Activated naive CD4-positive, alpha-beta T cell treated with anti-CD3 and anti-CD28 coated beads, Interleukin-2, amount 50 U/mL, for 72 hours (primary cell): ENCODE measurements around the gene ZNF154. TPM values are rescaled to one million over a fixed set of nuclear protein-coding genes. Genes with fewer than 3 reads are reported as not detected.
"Not testable (repeated sequence)": the region's sequence is repeated elsewhere in the genome, so short reads cannot be mapped to it uniquely, and the experiment has no call there.

Source experiments
- ATAC-seq, 2 donors: fragments of 150-1000 bp; cut with Tn5 transposase; 2 replicates each; pipeline ENCODE4 v1.10.0; 2021; ENCODE audit warnings: mild to moderate bottlenecking in 2 of 2, moderate library complexity in 2 of 2
- DNase-seq, 2 donors: peaks; one replicate each; pipeline ENCODE4 v3.0.0; 2021 to 2022; ENCODE audit warnings: low spot score in 2 of 2
- H3K27ac Mint-ChIP-seq, 2 donors: one replicate each; pipeline ENCODE4 v1.8.0; 2022; ENCODE audit warnings: mild to moderate bottlenecking in 2 of 2, mixed read lengths in 2 of 2
- H3K36me3 Mint-ChIP-seq, 2 donors: one replicate each; pipeline ENCODE4 v1.8.0; 2022; ENCODE audit warnings: mixed read lengths in 2 of 2
- H3K9me3 Mint-ChIP-seq, 2 donors: one replicate each; pipeline ENCODE4 v1.8.0; 2022; ENCODE audit warnings: mixed read lengths in 2 of 2
- total RNA-seq, 2 donors: library from RNA; stranded (reverse); gene quantifications; one replicate each; pipeline ENCODE4 v1.2.3, GENCODE V29; 2022

The ZNF154 gene
- total RNA-seq, result 1 to 10 TPM in 1 of 2 donors, under 1 TPM in 1; 0.62 to 2.1 TPM

DNA sequence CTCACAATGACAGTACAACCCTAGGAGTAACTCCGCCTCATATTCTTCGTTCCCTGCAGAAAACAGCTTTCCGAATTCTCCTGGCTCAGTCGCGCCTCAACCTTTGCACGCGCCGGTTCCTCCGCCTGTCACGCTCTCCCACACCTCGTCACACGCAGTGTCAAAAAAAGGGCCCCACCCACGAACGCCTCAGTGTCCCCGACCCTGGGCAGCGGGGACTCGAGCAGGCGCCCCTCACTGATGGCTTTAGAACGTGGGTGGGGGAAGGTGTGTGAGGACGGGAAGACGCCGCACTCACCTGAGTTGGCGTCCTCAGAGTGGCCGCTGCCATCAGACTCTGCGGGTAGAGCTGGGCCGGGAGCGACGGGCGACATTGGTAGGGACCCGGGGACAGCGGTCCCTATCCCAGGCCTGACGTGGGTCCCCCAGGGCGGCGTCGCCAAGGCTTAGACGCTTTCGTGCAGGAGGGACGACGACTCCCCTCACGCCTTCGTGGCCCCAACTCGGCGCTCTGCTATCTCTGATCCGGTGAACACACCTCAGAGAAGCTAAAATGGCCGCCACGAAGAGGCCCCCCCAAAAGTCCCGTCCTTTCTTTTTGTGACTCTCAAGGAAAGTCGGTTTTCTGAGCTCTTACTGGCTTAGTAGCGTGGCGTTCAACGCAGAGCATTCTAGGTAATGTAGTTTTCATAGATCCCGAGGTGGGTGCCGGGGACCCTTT lies at the start of gene ZNF154:
TSS of gene ZNF154 (minus strand) at position 564 of the 721 bp plus-strand sequence. CDS start at position 331, 233 bp downstream.
- DNase-seq (no peak), ATAC-seq (peak; percentile 73 to 79)
- Mint-ChIP-seq H3K27ac (peak within 1 kb of the TSS in 1 of 2 donors; percentile 95), H3K9me3 (peaks cover 46 to 47% of the 10 kb centered on the region in 2 donors), H3K36me3 (peaks cover 79 to 86% of the 10 kb centered on the region in 2 donors)

DNA sequence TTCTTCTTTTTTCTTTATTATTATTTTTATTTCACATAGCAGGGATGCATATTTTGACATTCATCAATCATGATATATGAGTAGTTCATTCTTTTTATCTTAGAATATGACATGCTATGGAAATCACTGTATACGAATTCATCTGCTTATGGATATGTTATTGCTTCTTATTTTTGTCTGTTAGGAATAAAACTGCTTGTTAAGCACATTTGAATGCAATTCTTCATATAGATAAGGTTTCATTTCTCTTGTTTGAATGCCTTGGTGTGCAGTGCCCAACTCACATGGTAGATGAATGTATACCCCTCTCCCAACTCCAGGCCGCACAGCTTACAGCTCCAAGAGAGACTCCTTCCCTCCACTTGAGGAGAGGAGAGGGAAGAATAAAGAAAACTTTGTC lies 48.9 kb upstream of the ZNF154 start:
- no peak for DNase-seq
- ATAC-seq, result no peak
- Mint-ChIP-seq H3K36me3 (peaks cover 86 to 87% of the 10 kb centered on the region in 2 donors), H3K9me3 (peaks cover 33 to 43% of the 10 kb centered on the region in 2 donors), H3K27ac (no peak overlapping the region)

DNA sequence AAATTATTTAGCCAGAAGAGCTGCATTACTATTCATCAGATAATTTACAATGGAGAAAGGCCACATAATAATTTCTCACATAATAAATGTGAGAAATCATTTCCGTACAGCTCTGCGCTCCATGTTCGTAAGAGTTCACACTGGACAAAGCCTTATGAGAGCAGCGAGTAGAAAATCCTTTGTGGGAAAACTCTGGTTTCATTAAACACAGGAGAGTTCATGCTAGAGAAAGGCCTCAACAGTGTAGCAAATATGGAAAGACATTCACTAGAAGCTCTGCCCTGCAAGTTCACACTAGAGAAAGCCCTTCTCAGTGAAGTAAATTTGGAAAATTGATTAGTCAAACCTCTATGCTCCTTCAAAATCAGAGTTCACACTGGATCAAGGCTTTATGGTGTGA lies 46.0 kb upstream of the ZNF154 start:
- ATAC-seq, result no peak
- Mint-ChIP-seq H3K36me3 (peaks cover 97 to 99% of the 10 kb centered on the region in 2 donors), H3K27ac (no peak overlapping the region), H3K9me3 (peaks cover 54 to 61% of the 10 kb centered on the region in 2 donors)
- no peak for DNase-seq

DNA sequence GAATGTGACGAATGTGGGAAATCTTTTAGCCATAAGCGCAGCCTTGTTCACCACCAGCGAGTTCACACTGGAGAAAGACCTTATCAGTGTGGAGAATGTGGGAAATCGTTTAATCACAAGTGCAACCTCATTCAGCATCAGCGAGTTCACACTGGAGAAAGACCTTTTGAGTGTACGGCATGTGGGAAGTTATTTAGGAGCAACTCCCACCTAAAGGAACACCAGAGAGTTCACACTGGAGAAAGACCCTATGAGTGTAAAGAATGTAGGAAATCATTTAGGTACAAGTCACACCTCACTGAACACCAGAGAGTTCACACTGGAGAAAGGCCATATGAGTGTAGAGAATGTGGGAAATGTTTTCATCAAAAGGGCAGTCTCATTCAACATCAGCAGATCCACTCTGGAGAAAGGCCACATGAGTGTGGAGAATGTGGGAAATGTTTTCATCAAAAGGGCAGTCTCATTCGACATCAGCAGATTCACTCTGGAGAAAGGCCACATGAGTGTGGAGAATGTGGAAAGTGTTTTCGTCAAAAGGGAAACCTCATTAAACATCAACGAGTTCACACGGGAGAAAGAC lies 45.2 kb upstream of the ZNF154 start:
- DNase-seq, result no peak
- H3K27ac Mint-ChIP-seq, result no peak overlapping the region
- peaks cover 97 to 99% of the 10 kb centered on the region in 2 donors for H3K36me3 Mint-ChIP-seq
- ATAC-seq, result no peak
- H3K9me3 Mint-ChIP-seq, result peaks cover 54 to 66% of the 10 kb centered on the region in 2 donors

DNA sequence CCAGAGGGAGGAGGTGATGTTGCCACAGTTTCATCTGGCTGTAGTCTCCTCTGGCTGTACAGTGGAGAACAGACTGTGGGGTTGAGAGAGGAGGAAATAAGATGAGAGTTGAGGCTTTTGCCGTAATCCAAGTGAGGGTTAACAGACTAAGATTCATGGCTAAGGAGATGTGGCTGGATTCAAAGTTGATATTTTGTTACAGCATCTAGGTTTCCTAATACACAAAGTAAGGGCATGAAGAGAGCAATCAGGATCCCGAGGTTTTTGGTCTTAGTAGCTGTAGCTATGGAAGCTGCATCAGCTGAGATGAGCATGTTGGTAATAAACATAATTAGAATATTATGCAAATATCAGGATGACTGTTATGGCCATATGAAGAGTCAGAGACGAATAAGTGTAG lies 39.0 kb upstream of the ZNF154 start:
- peaks cover 69 to 73% of the 10 kb centered on the region in 2 donors for H3K36me3 Mint-ChIP-seq
- ATAC-seq (no peak), DNase-seq (no peak)
- peaks cover 39 to 45% of the 10 kb centered on the region in 2 donors for H3K9me3 Mint-ChIP-seq
- H3K27ac Mint-ChIP-seq, result peak overlapping the region; percentile 37 to 96

DNA sequence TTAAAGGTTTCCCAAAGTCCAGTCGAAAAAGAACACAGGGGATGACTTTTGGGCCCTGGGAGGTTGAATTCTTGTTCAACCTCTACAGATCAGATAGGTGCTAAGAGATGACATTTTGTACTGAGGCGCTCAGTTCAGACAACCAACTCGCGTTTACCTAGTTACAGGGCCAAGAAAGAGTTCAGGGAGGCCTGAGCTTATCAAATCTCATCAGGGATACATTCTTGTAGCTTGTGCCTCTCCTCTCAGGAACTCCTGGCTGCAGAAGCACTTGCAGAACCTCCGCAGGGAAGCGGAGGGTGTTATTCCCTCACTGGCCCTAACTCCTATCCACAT lies 38.4 kb upstream of the ZNF154 start:
- Mint-ChIP-seq H3K27ac (peak overlapping the region; percentile 96 to 99), H3K9me3 (peaks cover 33 to 40% of the 10 kb centered on the region in 2 donors), H3K36me3 (peaks cover 63 to 67% of the 10 kb centered on the region in 2 donors)
- ATAC-seq (no peak), DNase-seq (no peak)

DNA sequence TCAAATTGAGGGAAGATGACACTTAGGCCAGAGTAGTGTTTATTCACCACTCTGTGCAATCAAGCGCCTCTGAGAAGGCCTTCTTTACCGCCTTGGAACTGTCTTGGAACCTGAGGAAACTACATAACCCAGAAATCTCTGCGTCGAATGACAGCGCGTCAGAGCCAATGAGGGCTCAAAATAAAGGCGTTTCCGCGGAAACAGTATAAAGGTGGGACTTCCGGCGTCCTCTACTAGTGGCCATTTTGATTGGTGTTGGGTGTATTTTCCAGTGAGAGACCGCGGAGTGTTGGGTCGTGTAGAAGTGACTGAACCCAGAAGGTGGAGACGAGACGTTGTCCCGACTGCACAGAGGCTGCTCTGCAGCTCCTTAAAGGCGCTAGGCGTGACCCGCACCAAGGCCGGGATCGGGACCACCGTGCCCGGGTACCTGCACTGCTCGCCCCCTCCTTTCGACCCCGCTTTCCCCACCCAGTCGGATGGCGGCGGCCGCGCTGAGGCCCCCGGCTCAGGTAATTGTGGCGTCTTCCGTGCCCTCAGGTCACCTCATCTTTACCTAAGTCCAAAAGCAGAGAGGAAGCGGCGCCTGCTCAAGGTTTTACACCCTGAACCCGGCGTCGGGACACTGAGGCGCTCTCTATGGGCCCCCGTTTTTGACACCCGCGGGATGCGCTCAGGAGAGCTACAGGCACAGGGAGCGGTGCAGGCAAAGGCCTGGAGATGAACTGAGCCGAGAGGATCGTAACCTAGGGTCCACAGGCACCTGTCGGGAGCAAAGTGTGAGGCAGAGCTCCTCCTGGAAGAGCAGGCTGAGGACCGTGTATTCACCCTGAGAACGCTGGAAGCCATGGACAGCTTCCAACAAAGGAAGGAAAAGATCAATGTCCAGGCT lies 37.8 kb upstream of the ZNF154 start, which contains the start of gene ZNF776:
TSS of gene ZNF776 (plus strand) at position 236 of the 892 bp plus-strand sequence. CDS start at position 480, 244 bp downstream.
- peak; percentile 99 for ATAC-seq
- peak; percentile 69 to 84 for DNase-seq
- H3K36me3 Mint-ChIP-seq, result peaks cover 57 to 61% of the 10 kb centered on the region in 2 donors
- peaks cover 28 to 35% of the 10 kb centered on the region in 2 donors for H3K9me3 Mint-ChIP-seq
- H3K27ac Mint-ChIP-seq, result peak within 1 kb of the TSS; percentile 96 to 99

DNA sequence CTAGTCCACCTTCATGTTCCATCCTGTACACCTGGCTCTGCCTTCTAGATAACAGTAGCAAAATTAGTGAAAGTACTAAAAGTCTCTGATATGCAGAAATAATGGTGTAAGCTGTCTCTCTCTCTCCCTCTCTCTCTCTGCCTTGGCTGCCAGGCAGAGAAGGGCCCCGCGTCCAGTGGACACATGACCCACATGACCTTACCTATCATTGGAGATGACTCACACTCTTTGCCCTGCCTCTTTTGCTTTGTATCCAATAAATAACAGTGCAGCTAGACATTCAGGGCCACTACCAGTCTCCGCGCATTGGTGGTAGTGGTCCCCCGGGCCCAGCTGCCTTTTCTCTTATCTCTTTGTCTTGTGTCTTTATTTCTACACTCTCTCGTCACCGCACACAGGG lies 29.8 kb upstream of the ZNF154 start:
- H3K9me3 Mint-ChIP-seq, H3K36me3 Mint-ChIP-seq, DNase-seq, ATAC-seq, H3K27ac Mint-ChIP-seq: not testable (repeated sequence)

DNA sequence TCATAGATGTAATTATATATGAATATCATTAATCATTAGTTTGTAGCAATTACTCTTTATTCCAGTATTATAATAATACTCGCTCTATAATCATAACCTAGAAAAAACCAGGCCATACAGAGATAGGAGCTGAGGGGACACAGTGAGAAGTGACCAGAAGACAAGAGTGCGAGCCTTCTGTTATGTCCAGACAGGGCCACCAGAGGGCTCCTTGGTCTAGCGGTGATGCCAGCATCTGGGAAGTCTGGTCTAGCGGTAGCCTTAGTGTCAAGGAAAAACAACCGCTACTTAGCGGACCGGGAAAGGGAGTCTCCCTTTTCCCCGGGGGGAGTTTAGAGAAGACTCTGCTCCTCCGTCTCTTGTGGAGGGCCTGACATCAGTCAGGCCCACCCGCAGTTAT lies 29.3 kb upstream of the ZNF154 start:
- not testable (repeated sequence) for H3K36me3 Mint-ChIP-seq, H3K27ac Mint-ChIP-seq, H3K9me3 Mint-ChIP-seq
- DNase-seq (peak in 1 of 2 donors; percentile 11), ATAC-seq (peak in 1 of 2 donors; percentile 34)

DNA sequence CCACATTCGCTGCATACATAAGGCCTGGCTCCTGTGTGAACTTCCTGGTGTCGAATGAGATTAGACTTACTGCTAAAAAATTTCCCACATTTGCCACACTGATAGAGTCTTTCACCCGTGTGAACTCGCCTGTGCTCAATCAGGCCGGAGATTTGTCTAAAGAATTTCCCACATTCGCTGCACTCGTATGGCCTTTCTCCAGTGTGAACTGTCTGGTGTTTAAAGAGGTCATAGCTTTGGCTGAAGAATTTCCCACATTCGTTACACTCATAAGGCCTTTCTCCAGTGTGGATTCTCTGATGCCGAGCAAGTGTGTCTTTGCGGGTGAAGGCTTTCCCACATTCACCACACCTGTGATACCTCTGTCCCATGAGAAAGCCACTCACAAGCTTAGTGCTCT lies 11.9 kb upstream of the ZNF154 start:
- Mint-ChIP-seq H3K27ac (no peak overlapping the region), H3K9me3 (peaks cover 59% of the 10 kb centered on the region in 2 donors), H3K36me3 (peaks cover 76 to 87% of the 10 kb centered on the region in 2 donors)
- DNase-seq, result no peak
- ATAC-seq, result no peak

DNA sequence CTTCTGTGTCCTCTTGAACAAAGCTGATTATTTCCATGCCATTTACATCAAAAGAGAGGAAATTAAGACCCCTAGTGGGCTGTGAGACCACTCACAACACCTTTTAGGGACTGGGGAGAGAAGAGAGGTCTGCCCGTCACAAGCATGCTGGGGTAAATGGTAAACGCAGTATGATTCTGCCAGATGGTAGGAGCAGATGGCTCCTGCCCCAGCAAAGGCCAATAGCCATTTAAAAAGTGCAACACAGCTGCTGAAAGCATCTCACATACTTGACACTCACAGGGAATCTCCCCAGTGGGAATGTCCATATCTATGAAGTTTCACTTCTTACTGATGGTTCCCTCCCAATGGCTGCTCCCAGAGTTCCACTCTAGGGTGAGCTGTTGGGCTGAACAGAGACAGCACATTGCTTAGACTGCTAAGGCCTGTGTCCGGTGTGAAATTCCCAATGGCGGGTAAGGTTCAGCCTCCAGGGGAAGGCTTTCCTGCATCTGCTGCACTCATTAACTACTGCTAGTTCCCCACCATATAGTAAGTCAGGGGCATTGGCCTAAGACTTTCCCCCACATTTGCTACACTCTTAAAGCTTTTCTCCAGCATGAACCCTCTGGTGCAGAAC lies 11.0 kb upstream of the ZNF154 start:
- DNase-seq, result no peak
- Mint-ChIP-seq H3K9me3 (peaks cover 62 to 63% of the 10 kb centered on the region in 2 donors), H3K27ac (no peak overlapping the region), H3K36me3 (peaks cover 78 to 91% of the 10 kb centered on the region in 2 donors)
- ATAC-seq, result no peak

DNA sequence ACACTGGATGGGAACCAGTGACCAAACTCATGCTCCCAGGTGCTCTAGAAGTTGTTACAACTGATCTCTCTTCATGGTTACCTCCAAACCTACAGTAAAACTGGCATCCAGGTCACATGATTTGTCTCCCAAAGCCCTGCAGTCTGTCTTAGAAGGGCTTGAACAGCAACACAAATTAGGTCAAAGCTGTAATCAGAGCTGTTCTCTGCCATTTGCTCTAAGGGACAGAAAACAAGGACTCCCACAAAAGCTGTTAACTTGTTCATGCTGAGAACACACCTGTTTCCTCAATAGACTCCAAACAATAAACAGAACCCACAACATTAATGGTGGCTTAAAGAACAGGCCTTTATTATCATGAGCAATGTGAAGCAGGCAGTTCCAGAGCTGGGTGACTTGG lies 10.4 kb upstream of the ZNF154 start:
- Mint-ChIP-seq H3K27ac (no peak overlapping the region), H3K9me3 (peaks cover 57 to 61% of the 10 kb centered on the region in 2 donors)
- no peak for ATAC-seq

DNA sequence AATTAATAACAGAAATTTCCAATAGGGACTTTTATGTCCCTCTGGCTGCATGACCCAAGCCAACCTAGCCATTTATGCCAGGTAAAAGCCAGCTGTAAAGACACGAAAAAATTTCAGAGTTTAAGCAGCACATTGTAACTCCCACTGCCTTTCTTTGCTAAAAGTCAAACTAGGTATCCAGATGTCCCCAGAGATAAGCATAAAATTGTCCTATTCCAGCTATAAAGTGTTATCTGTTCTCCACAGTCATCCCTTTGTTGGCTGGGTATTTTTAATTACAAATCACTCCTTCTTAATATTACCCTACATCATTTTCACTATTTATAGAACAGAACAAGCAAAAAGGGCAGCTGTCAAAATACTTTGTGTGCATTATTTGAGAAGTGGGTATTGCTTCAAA lies 3.2 kb upstream of the ZNF154 start:
- peaks cover 74 to 88% of the 10 kb centered on the region in 2 donors for H3K36me3 Mint-ChIP-seq
- DNase-seq, result no peak

More for the DNA sequence above, 10.4 kb upstream of the ZNF154 start:
- peaks cover 79 to 91% of the 10 kb centered on the region in 2 donors for H3K36me3 Mint-ChIP-seq
- DNase-seq, result no peak

DNA sequence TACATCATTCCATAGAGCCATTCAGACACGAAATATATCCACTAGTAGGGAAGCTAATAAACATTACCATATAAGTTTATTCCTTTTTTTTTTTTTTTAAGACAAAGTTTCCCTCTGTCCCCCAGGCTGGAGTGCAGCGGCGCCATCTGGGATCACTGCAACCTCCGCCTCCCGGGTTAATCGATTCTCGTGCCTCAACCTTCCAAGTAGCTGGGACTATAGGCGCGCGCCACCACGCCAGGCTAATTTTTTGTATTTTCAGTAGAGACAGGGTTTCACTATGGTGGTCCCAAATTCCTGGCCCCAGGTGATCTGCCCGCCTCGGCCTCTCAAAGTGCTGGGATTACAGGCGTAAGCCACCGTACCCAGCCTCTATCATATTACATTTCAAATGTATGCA lies 612 bp upstream of the ZNF154 start:
- Mint-ChIP-seq H3K27ac (peak overlapping the region in 1 of 2 donors; percentile 95), H3K36me3 (peaks cover 79 to 86% of the 10 kb centered on the region in 2 donors), H3K9me3 (peaks cover 41 to 44% of the 10 kb centered on the region in 2 donors)
- no peak for DNase-seq
- no peak for ATAC-seq

More for the DNA sequence above, 3.2 kb upstream of the ZNF154 start:
- no peak for ATAC-seq
- Mint-ChIP-seq H3K27ac (no peak overlapping the region), H3K9me3 (peaks cover 36 to 45% of the 10 kb centered on the region in 2 donors)

DNA sequence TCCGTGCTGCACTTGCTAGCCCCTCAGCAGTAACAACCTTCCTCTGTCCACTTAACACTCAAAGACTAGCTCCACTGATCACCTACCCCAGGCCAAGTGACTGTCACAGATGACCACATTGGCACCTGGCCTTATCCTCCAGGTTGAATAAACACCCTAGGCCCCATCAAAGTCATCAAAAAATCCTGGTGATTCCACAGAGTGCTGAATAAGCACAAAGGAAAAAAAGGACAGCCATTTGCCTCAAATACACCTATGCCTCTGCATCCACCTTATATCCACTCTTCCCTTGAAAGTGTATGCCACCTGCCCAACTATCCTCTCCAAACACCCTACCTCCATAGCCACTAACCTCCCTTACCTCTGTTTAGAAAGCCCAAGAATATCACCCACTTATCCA lies 2.7 kb downstream of the ZNF154 start:
- H3K27ac Mint-ChIP-seq, result no peak overlapping the region
- ATAC-seq (no peak), DNase-seq (no peak)
- peaks cover 52 to 56% of the 10 kb centered on the region in 2 donors for H3K9me3 Mint-ChIP-seq
- peaks cover 84 to 87% of the 10 kb centered on the region in 2 donors for H3K36me3 Mint-ChIP-seq

DNA sequence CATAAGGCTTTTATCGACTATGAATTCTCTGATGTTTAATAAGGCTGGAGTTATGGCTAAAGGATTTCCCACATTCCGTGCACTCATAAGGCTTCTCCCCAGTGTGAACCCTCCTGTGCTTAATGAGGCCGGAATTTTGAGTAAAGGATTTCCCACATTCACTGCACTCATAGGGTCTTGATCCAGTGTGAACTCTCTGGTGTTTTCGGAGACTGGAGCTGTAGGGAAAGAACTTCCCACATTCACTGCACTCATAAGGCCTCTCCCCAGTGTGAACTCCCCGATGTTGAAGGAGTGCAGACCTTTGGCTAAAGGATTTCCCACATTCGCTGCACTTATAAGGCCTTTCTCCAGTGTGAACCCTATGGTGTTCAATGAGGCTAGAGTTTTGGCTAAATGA lies 7.4 kb downstream of the ZNF154 start:
- peaks cover 73 to 83% of the 10 kb centered on the region in 2 donors for H3K36me3 Mint-ChIP-seq
- H3K9me3 Mint-ChIP-seq, result peaks cover 56 to 64% of the 10 kb centered on the region in 2 donors
- no peak overlapping the region for H3K27ac Mint-ChIP-seq

More for the DNA sequence above, 7.4 kb downstream of the ZNF154 start:
- ATAC-seq (no peak), DNase-seq (no peak)
